Limb (tissue), 2 donors: Measurements from ENCODE around the gene TBL1X.
"Not testable (repeated sequence)": the region's sequence is repeated elsewhere in the genome, so short reads cannot be mapped to it uniquely, and the experiment has no call there.

ENCODE experiments used
- DNase-seq, 2 donors: peaks; one replicate each; pipeline ENCODE4 v3.0.0-alpha.2; 2016; ENCODE audit errors: extremely low spot score in 2 of 2

The TBL1X gene

GRCh38 chrX:9533611-9534010 is 68.8 kb downstream of the TBL1X start:
- DNase-seq = no peak

DNA sequence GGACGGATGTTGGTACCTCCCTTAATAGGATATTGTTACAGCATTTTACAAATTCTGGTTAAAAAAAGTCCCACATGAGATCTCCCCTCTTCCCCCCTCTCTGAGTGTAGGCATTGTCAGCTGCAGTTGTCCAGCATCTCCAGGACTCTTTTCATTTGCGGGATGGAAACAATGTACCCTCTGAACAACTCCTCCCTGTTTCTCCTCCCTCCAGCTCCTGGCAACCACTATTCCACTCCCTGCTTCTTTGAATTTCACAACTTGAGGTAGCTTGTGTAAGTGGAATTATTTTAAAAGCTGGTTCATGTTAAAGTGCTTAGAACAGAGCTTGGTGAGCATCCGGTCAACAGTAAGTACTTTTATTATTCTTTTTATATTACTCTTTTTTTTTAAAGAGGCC is 69.8 kb downstream of the TBL1X start:
- no peak for DNase-seq

GRCh38 chrX:9535101-9535500 is 70.2 kb downstream of the TBL1X start:
- DNase-seq = no peak

- not testable (repeated sequence) for DNase-seq
These were observed 71.3 kb downstream of the TBL1X start for GRCh38 chrX:9536156-9536555.

GRCh38 chrX:9537781-9538180 is 72.9 kb downstream of the TBL1X start:
- no peak for DNase-seq

GRCh38 chrX:9538544-9539045 is 73.7 kb downstream of the TBL1X start:
- no peak for DNase-seq

DNA sequence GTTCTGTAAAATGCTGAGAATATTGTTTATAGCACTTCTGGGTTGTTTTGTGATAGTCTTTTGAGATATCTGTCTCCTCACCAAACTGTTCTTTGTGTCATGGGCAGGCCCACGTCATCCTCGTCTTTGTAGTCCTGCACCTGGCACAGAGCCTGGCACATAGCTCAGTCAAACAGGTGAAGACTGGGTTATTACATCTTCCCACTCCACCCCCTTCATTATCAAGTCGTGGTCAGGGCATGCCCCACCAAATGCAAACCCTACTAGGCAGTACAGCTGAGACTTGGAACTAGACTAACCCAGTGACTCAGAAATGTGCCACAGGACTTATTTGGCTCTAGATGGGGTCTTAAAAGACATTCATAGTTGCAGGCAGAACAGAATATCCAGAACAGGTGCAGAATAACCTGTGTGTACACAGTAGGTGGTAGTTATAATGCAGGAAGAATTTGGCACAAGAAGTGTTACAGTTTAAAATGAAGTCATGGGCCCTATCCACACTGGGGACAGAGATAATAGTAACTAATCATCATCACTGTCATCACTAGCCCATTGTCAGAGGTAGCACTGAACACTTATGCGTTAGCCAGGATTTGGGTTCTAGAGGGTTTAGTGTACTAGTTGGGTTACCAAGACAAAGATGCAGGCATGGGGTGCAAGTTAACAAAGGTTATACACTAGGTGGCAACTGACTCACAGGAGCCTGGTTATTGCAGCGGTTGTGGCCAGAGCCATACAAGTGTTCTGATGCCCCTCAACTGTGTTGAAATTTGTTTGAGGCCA is 74.9 kb downstream of the TBL1X start:
- no peak for DNase-seq

DNA sequence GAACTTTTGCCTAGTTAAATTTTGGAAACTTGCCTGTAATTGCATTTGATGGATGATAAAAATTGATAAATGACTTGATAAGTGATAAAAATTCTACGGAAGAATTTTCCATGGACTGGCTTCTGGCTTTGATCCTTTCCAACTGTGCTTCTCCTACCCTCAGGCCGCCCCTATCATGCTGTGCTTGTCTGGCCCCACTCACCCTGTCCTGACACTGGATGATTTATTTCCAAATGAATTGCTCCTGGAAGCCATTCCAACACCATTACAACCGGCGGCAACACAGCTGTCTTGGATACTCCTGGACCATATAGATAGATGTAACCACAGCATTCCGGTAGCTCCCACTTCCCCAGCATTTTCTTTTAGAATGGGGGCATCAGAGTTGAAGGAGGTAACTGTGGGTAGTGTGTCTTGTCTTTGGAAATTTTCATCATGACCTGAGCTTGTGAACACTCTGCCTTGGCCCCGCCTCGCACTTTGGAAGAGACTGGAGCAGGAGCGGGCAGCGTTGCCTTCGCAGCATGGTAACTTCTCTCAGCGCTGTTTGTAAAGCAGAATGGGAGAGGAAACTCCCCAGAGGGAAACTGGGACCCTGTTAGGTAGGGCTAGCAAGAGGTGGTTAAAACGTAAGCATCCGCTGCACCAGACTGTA is 77.4 kb downstream of the TBL1X start:
- DNase-seq = no peak

- DNase-seq = no peak
These were observed 77.9 kb downstream of the TBL1X start for GRCh38 chrX:9542761-9543111.

DNA sequence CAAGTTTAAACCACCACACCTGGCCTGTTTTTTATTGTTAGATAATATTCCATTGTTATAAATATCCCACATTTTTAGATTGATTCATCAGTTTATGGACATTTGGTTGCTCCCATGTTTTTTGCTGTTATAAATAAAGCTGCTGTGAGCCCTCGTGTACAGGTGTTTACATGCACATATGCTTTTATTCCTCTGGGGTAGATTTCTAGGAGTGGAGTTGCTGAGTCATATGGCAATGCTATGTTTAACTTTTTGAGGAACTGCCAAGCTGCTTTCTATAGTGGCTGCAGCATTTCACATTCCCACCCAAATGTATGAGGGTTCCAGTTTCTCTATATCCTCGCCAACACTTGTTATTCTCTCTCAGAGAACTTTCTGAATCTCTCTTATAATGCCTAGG is 90.5 kb downstream of the TBL1X start:
- DNase-seq = no peak

DNA sequence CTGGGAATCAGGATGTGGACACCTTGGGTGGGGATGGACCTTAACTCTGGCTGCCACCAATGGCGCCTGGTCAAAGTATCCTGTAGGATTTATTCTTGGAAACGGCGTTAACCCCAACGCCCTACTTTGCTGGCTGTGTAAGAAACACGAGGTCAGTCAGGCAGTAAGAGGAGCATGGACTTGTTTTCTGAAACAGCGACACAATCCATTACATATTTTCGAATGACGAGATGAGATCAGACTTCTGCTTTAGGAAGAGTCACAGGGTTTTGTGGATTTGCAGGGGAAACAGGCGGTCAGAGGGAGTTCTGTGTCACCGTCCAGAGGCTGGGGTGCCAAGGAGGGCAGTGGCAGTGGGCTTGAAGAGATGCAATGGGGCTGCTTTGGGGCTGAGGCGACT is 92.2 kb downstream of the TBL1X start:
- DNase-seq = no peak

GRCh38 chrX:9557521-9557920 is 92.7 kb downstream of the TBL1X start:
- DNase-seq = no peak

DNA sequence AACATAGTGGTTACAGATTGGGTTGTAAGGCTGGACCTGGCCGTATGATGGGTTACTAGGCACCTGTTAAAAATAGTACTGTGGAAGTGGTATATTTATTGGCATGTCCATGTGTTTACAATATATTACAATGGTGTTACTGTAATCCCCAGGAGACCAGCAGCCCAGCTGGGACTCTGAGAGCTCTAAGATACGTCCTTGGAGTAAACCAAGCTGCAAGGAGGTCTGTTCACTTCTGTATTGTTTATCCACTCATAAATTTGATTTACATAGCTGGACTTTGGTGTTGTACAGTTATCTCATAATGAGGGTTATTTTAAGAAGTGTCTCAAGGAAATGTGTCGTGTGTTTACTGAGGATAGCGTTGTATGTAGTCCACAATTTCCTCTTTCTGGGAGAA is 93.8 kb downstream of the TBL1X start:
- no peak for DNase-seq

- DNase-seq = no peak
These were observed 95.4 kb downstream of the TBL1X start for GRCh38 chrX:9560219-9560618.

DNA sequence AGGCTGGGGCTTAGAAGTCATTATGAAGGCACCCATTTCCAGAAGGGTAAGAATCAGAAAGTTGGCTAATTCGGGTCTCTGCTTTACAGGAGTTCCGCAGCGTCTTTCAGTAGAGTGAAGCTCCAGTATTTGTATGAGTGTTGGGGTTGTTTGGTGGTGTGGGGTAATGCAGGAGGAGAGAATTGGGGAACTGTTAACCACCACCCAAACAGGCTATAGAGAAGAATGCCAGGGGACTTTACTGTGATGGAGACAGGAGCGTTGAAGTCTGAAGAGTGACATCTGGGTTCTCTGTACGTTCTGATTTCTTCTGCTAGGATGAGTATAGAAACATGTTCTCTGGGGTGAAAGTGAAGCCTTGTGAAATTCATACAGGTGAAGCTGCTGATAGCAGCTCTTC is 96.3 kb downstream of the TBL1X start:
- no peak for DNase-seq

- DNase-seq = no peak
These were observed 98.0 kb downstream of the TBL1X start for GRCh38 chrX:9562851-9563250.

DNA sequence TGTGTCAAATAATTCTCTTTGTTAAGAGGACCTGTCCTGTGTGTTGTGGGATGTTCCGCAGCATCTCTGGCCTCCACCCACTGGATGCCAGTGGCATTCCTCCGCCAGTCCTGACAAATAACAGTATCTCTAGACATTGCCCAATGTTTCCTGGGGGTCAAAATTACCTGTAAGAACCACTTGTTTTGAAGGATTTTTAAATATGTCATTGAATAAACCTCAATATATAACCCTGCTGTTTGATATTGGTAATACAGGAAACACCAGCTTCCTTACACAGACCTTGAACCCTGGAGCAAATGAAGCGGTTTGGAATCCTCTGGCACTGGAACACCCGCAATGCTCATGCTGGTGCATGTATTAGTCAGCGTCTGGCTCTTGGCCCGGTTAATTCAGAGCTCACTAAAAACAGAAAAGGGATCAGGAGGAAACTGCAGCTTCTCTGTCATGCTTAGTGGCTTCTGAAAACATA is 101.3 kb downstream of the TBL1X start:
- DNase-seq = no peak

GRCh38 chrX:9569876-9570301 is 105.0 kb downstream of the TBL1X start:
- DNase-seq = no peak

GRCh38 chrX:9573282-9574106 is 108.6 kb downstream of the TBL1X start:
- no peak for DNase-seq

- DNase-seq = no peak
These were observed 111.2 kb downstream of the TBL1X start for GRCh38 chrX:9576059-9576458.

GRCh38 chrX:9577555-9577954 is 112.7 kb downstream of the TBL1X start:
- DNase-seq = no peak
